H9 (cell line): ENCODE results near the gene POFUT1. TPM values are rescaled to one million over a fixed set of nuclear protein-coding genes. Genes with fewer than 3 reads are reported as not detected.

Experiments
- DNase-seq: peaks from one replicate; pipeline ENCODE4 v3.0.0-alpha.2; 2017
- H2AFZ ChIP-seq: one replicate; pipeline ENCODE4 v1.6.1; 2013; ENCODE audit warnings: mild to moderate bottlenecking, low read length, control low read depth, moderate library complexity
- H2AK5ac ChIP-seq: 2 replicates; pipeline ENCODE4 v1.6.1; 2013; ENCODE audit warnings: low read length, control low read depth, mixed read lengths; ENCODE audit not compliant: insufficient read length
- H2BK120ac ChIP-seq: one replicate; pipeline ENCODE4 v1.6.1; 2013; ENCODE audit warnings: low read depth, mild to moderate bottlenecking, low read length, control low read depth, inconsistent platforms; ENCODE audit not compliant: poor library complexity, severe bottlenecking
- H2BK12ac ChIP-seq: 2 replicates; pipeline ENCODE4 v1.6.1; 2013; ENCODE audit warnings: low read length, control low read depth, mixed read lengths, low read depth; ENCODE audit not compliant: insufficient read length
- H2BK15ac ChIP-seq: 2 replicates; pipeline ENCODE4 v1.6.1; 2013; ENCODE audit warnings: low read depth, low read length, control low read depth
- H2BK20ac ChIP-seq: one replicate; pipeline ENCODE4 v1.6.1; 2013; ENCODE audit warnings: low read depth, mild to moderate bottlenecking, low read length, control low read depth, inconsistent platforms; ENCODE audit not compliant: poor library complexity, severe bottlenecking
- H2BK5ac ChIP-seq: 2 replicates; pipeline ENCODE4 v1.6.1; 2013; ENCODE audit warnings: low read length, control low read depth, mixed read lengths; ENCODE audit not compliant: insufficient read length
- H3K14ac ChIP-seq: 2 replicates; pipeline ENCODE4 v1.6.1; 2013; ENCODE audit warnings: low read length, control low read depth; ENCODE audit not compliant: insufficient read depth
- H3K18ac ChIP-seq: 2 replicates; pipeline ENCODE4 v1.6.1; 2013; ENCODE audit warnings: low read depth, mild to moderate bottlenecking, mixed read lengths, low read length, control low read depth; ENCODE audit not compliant: insufficient read length
- H3K23ac ChIP-seq: 2 replicates; pipeline ENCODE4 v1.6.1; 2013; ENCODE audit warnings: low read length, control low read depth, mixed read lengths, low read depth; ENCODE audit not compliant: insufficient read length
- H3K23me2 ChIP-seq: 2 replicates; pipeline ENCODE4 v1.6.1; 2013; ENCODE audit warnings: low read depth, mild to moderate bottlenecking, mixed read lengths, low read length, control low read depth; ENCODE audit not compliant: insufficient read length, poor library complexity, severe bottlenecking
- H3K27ac ChIP-seq: 2 replicates; pipeline ENCODE4 v1.5.1; 2013; ENCODE audit warnings: low read length, control low read depth, mixed read lengths, low read depth; ENCODE audit not compliant: insufficient read length
- H3K27me3 ChIP-seq: 2 replicates; pipeline ENCODE4 v1.6.1; 2013; ENCODE audit warnings: low read length, control low read depth, inconsistent platforms; ENCODE audit not compliant: insufficient read depth
- H3K4ac ChIP-seq: 2 replicates; pipeline ENCODE4 v1.6.1; 2013; ENCODE audit warnings: low read depth, mild to moderate bottlenecking, control low read depth, inconsistent platforms, low read length, moderate library complexity
- H3K4me1 ChIP-seq: 2 replicates; pipeline ENCODE4 v1.6.1; 2013; ENCODE audit warnings: low read length, control low read depth, inconsistent platforms; ENCODE audit not compliant: insufficient read depth
- H3K4me2 ChIP-seq: 2 replicates; pipeline ENCODE4 v1.6.1; 2013; ENCODE audit warnings: low read length, control low read depth, mixed read lengths; ENCODE audit not compliant: insufficient read length, insufficient read depth
- H3K56ac ChIP-seq: 2 replicates; pipeline ENCODE4 v1.6.1; 2013; ENCODE audit warnings: low read depth, mild to moderate bottlenecking, mixed read lengths, low read length, control low read depth; ENCODE audit not compliant: insufficient read length
- H3K79me1 ChIP-seq: 2 replicates; pipeline ENCODE4 v1.6.1; 2013; ENCODE audit warnings: low read depth, mild to moderate bottlenecking, moderate library complexity, low read length, control low read depth, inconsistent platforms; ENCODE audit not compliant: insufficient read depth, poor library complexity, severe bottlenecking
- H3K79me2 ChIP-seq: 2 replicates; pipeline ENCODE4 v1.6.1; 2013; ENCODE audit warnings: low read length, control low read depth, inconsistent platforms; ENCODE audit not compliant: insufficient read depth
- H3K9ac ChIP-seq: 2 replicates; pipeline ENCODE4 v1.6.1; 2013; ENCODE audit warnings: low read length, control low read depth, mixed read lengths; ENCODE audit not compliant: insufficient read length; ENCODE audit errors: extremely low read depth
- H3K9me3 ChIP-seq: one replicate; pipeline ENCODE4 v1.6.1; 2013; ENCODE audit warnings: low read depth, low read length, inconsistent platforms; ENCODE audit not compliant: control insufficient read depth
- H3T11ph ChIP-seq: one replicate; pipeline ENCODE4 v1.6.1; 2013; ENCODE audit warnings: mild to moderate bottlenecking, low read length, control low read depth, inconsistent platforms
- H4K20me1 ChIP-seq: one replicate; pipeline ENCODE4 v1.6.1; 2013; ENCODE audit not compliant: control insufficient read depth, insufficient read length, insufficient read depth
- H4K5ac ChIP-seq: 2 replicates; pipeline ENCODE4 v1.6.1; 2013; ENCODE audit warnings: low read depth, mild to moderate bottlenecking, mixed read lengths, low read length, control low read depth; ENCODE audit not compliant: insufficient read length
- H4K8ac ChIP-seq: replicated peaks from 2 replicates; pipeline ENCODE4 v1.6.1; 2013; ENCODE audit warnings: low read length, control low read depth, mixed read lengths, low read depth; ENCODE audit not compliant: insufficient read length
- H4K91ac ChIP-seq: 2 replicates; pipeline ENCODE4 v1.6.1; 2013; ENCODE audit warnings: low read depth, mild to moderate bottlenecking, moderate library complexity, mixed read lengths, low read length, control low read depth; ENCODE audit not compliant: insufficient read length
- H3K27ac Mint-ChIP-seq, 3 experiments: 2 replicates in 2 of 3; 3 replicates in 1 of 3; pipeline ENCODE4 v1.8.0; 2020 to 2021; ENCODE audit warnings: mixed read lengths in 3 of 3, mild to moderate bottlenecking in 1 of 3, moderate library complexity in 1 of 3
- H3K27me3 Mint-ChIP-seq: 2 replicates; pipeline ENCODE4 v1.8.0; 2021; ENCODE audit warnings: low read depth, mild to moderate bottlenecking, moderate library complexity, mixed read lengths
- H3K36me3 Mint-ChIP-seq, 3 experiments: 2 replicates in 2 of 3; 3 replicates in 1 of 3; pipeline ENCODE4 v1.8.0; 2020 to 2021; ENCODE audit warnings: low read depth in 3 of 3, mixed read lengths in 3 of 3; ENCODE audit not compliant: insufficient read depth in 1 of 3
- H3K4me1 Mint-ChIP-seq, 2 experiments: 2 replicates each; pipeline ENCODE4 v1.8.0; 2020; ENCODE audit warnings: mixed read lengths in 2 of 2
- H3K4me3 Mint-ChIP-seq, 2 experiments: 2 replicates in 1 of 2; 3 replicates in 1 of 2; pipeline ENCODE4 v1.8.0; 2020 to 2021; ENCODE audit warnings: mild to moderate bottlenecking in 2 of 2, mixed read lengths in 2 of 2, moderate library complexity in 1 of 2
- H3K9me3 Mint-ChIP-seq, 2 experiments: 2 replicates in 1 of 2; 3 replicates in 1 of 2; pipeline ENCODE4 v1.8.0; 2020; ENCODE audit warnings: mild to moderate bottlenecking in 2 of 2, mixed read lengths in 2 of 2, moderate library complexity in 1 of 2
- WGBS: extraction: QIAGEN DNeasy Blood & Tissue Kit; methylation state at CpG from one replicate; pipeline ENCODE4 v1.1.7; 2013; ENCODE audit warnings: missing lambda C conversion rate, low lambda C conversion rate, mixed read lengths; ENCODE audit not compliant: insufficient read length; ENCODE audit errors: extremely low coverage; 5-methylcytosine and 5-hydroxymethylcytosine counted together
- total RNA-seq: library from RNA; stranded (reverse); gene quantifications from 2 replicates; pipeline ENCODE4 v1.2.1, GENCODE V29; 2021
- TF ChIP-seq, protein P1 (sequence below): fragments of 200-600 bp; sonication (generic); conservative IDR thresholded peaks from 3 replicates; pipeline ENCODE4 v1.8.0; 2021; ENCODE audit warnings: antibody characterized with exemption, mild to moderate bottlenecking

POFUT1 gene
- total RNA-seq, 1 experiment from 2014 or later: 41.2 TPM

DNA sequence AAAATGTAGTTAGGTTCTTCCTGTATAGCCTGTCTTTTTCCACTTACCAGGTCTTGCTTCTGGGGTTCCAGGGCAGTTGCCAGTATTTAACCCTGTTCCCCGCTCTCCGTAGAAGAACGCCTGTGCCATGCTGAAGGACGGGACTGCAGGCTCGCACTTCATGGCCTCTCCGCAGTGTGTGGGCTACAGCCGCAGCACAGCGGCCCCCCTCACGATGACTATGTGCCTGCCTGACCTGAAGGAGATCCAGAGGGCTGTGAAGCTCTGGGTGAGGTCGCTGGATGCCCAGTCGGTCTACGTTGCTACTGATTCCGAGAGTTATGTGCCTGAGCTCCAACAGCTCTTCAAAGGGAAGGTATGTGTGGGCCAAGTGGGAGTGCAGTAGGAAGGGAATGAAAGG is 23.0 kb downstream of the POFUT1 start:
- no peak overlapping the region for H4K5ac ChIP-seq
- H2BK20ac ChIP-seq: no peak overlapping the region
- no peaks in the 10 kb centered on the region for H4K20me1 ChIP-seq
- no peak overlapping the region for H4K8ac ChIP-seq
- no peak overlapping the region for H2BK15ac ChIP-seq
- WGBS: no CpG with 5 or more reads among the region's 13 CpGs
- H2BK12ac ChIP-seq: no peak overlapping the region
- H2AK5ac ChIP-seq: no peak overlapping the region
- TF ChIP-seq, protein P1, sequence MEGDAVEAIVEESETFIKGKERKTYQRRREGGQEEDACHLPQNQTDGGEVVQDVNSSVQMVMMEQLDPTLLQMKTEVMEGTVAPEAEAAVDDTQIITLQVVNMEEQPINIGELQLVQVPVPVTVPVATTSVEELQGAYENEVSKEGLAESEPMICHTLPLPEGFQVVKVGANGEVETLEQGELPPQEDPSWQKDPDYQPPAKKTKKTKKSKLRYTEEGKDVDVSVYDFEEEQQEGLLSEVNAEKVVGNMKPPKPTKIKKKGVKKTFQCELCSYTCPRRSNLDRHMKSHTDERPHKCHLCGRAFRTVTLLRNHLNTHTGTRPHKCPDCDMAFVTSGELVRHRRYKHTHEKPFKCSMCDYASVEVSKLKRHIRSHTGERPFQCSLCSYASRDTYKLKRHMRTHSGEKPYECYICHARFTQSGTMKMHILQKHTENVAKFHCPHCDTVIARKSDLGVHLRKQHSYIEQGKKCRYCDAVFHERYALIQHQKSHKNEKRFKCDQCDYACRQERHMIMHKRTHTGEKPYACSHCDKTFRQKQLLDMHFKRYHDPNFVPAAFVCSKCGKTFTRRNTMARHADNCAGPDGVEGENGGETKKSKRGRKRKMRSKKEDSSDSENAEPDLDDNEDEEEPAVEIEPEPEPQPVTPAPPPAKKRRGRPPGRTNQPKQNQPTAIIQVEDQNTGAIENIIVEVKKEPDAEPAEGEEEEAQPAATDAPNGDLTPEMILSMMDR: no peak
- no peaks in the 10 kb centered on the region; the same call in 1 of the 2 replicates for H3K27me3 Mint-ChIP-seq
- no peaks in the 10 kb centered on the region for H3K27me3 ChIP-seq
- no peak overlapping the region for H2BK120ac ChIP-seq
- no peak overlapping the region for H3K14ac ChIP-seq
- no peak overlapping the region for H2AFZ ChIP-seq
- no peak overlapping the region for H3K27ac ChIP-seq
- H3K4me1 ChIP-seq: no peaks in the 10 kb centered on the region
- H3K4ac ChIP-seq: no peak overlapping the region
- no peak overlapping the region for H3K23ac ChIP-seq
- no peak overlapping the region for H3K18ac ChIP-seq
- H3K79me2 ChIP-seq: no peaks in the 10 kb centered on the region
- no peak overlapping the region for H3K9ac ChIP-seq
- no peaks in the 10 kb centered on the region for H3K9me3 ChIP-seq
- H4K91ac ChIP-seq: no peak overlapping the region
- no peak overlapping the region for H3T11ph ChIP-seq
- peaks cover 35 to 71% (median 67%) of the 10 kb centered on the region in 3 experiments; a peak in 6 of 7 replicates for H3K36me3 Mint-ChIP-seq
- no peaks in the 10 kb centered on the region for H3K4me1 Mint-ChIP-seq
- no peaks in the 10 kb centered on the region for H3K79me1 ChIP-seq
- no peak overlapping the region for H2BK5ac ChIP-seq
- no peak overlapping the region for H3K4me3 Mint-ChIP-seq
- no peak overlapping the region for H3K27ac Mint-ChIP-seq
- H3K56ac ChIP-seq: no peak overlapping the region
- DNase-seq: no peak
- no peak overlapping the region for H3K4me2 ChIP-seq
- no peaks in the 10 kb centered on the region for H3K23me2 ChIP-seq
- H3K9me3 Mint-ChIP-seq: no peaks in the 10 kb centered on the region
